Measurements from ENCODE around the gene CHCHD3. TPM values are rescaled to one million over a fixed set of nuclear protein-coding genes. Genes with fewer than 3 reads are reported as not detected.
"Not testable (repeated sequence)": the region's sequence is repeated elsewhere in the genome, so short reads cannot be mapped to it uniquely, and the experiment has no call there.

CHCHD3 gene
- polyA plus RNA-seq, 3 donors, result 30.5 to 56.7 (median 48.8) TPM

DNA sequence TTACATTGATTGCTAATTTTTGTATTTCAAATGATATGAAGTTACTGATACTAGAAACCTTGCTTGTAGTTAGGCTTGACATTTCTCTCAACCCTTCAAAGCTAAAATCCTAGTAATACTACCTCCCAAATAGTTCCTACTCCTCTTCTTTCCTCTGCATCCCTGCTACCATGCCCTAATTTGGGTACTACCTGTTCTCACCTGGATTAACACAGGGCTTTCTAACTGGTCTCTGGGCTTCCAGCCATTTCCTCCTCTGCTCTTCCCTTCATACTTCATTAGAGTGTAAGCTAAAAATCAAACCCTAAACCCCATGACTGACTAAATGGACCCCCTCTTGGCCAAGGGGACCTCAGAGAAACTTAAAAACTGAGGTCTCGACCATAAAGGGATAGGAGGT lies 112.4 kb downstream of the CHCHD3 start:
- Histone ChIP-seq H3K27ac (ENCODE audit: low read depth in 1 of 2, low read length in 2 of 2) (no peak overlapping the region), H4K20me1 (ENCODE audit: insufficient read depth, low read length) (no peaks in the 10 kb centered on the region)
- H3K4me3 Mint-ChIP-seq, result no peak overlapping the region

DNA sequence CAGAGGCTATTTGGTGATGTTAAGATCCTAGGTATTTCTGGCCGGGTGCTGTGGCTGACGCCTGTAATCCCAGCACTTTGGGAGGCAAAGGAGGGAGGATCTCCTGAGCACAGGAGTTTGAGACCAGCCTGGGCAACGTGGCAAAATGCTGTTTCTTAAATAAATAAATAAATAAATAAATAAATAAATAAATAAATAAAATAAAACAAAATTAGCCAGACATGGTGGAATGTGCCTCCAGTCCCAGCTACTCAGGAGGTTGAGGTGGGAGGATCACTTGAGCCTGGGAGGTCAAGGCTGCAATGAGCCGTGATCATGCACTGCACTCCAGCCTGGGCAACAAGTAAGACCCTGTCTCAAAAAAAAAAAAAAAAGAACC lies 114.4 kb downstream of the CHCHD3 start:
- WGBS (ENCODE audit: insufficient coverage), result no CpG with 5 or more reads among the region's 4 CpGs
- intact Hi-C loops (cut with micrococcal nuclease), result not testable (repeated sequence)
- H3K36me3 Mint-ChIP-seq, result peaks cover 3 to 14% of the 10 kb centered on the region in 2 donors

More for the DNA sequence above, 112.4 kb downstream of the CHCHD3 start:
- Histone ChIP-seq H3K27me3 (ENCODE audit: control insufficient read depth in 2 of 2, insufficient read depth in 2 of 2, low read length in 2 of 2) (no peaks in the 10 kb centered on the region), H3K36me3 (replicated peaks in 1 of 2; ENCODE audit: control insufficient read depth in 1 of 2, insufficient read depth in 2 of 2, low read length in 2 of 2) (peaks cover 0 to 12% of the 10 kb centered on the region in 2 donors), H3K9me3 (replicated peaks in 1 of 2; ENCODE audit: control insufficient read depth in 1 of 2, insufficient read depth in 1 of 2, low read length in 2 of 2) (no peaks in the 10 kb centered on the region), H3K79me2 (ENCODE audit: insufficient read depth, low read length) (no peaks in the 10 kb centered on the region), H3K4me3 (replicated peaks in 1 of 3; ENCODE audit: low read depth in 2 of 3, low read length in 3 of 3) (no peak overlapping the region), H3K4me2 (replicated peaks; ENCODE audit: extremely low read depth, low read length, poor library complexity, severe bottlenecking) (no peak overlapping the region), H2AFZ (ENCODE audit: insufficient read depth, low read depth, low read length, poor library complexity, severe bottlenecking) (no peak overlapping the region), H3K9ac (ENCODE audit: insufficient read depth, low read length, poor library complexity, severe bottlenecking) (no peak overlapping the region), H3K4me1 (ENCODE audit: control insufficient read depth in 1 of 2, insufficient read depth in 2 of 2, low read length in 2 of 2) (peaks cover 6 to 8% of the 10 kb centered on the region in 2 donors)
- H3K36me3 Mint-ChIP-seq, result peaks cover 11 to 28% of the 10 kb centered on the region in 2 donors
- peak overlapping the region in 1 of 7 donors; percentile 69 for H3K27ac Mint-ChIP-seq
- WGBS (ENCODE audit: insufficient coverage), result no CpG with 5 or more reads among the region's 1 CpG
- TF ChIP-seq, protein P1, sequence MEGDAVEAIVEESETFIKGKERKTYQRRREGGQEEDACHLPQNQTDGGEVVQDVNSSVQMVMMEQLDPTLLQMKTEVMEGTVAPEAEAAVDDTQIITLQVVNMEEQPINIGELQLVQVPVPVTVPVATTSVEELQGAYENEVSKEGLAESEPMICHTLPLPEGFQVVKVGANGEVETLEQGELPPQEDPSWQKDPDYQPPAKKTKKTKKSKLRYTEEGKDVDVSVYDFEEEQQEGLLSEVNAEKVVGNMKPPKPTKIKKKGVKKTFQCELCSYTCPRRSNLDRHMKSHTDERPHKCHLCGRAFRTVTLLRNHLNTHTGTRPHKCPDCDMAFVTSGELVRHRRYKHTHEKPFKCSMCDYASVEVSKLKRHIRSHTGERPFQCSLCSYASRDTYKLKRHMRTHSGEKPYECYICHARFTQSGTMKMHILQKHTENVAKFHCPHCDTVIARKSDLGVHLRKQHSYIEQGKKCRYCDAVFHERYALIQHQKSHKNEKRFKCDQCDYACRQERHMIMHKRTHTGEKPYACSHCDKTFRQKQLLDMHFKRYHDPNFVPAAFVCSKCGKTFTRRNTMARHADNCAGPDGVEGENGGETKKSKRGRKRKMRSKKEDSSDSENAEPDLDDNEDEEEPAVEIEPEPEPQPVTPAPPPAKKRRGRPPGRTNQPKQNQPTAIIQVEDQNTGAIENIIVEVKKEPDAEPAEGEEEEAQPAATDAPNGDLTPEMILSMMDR (IDR thresholded peaks at IDR 0.05), result no peak
- DNase-seq, result no peak
- peaks cover 31% of the 10 kb centered on the region for H3K4me1 Mint-ChIP-seq
- intact Hi-C loops (cut with micrococcal nuclease), result no loop called here
- no peaks in the 10 kb centered on the region for H3K9me3 Mint-ChIP-seq
- peaks cover 0 to under 1% (median 0%) of the 10 kb centered on the region in 3 donors for H3K27me3 Mint-ChIP-seq (ENCODE audit: low read depth in 3 of 3)

More for the DNA sequence above, 114.4 kb downstream of the CHCHD3 start:
- not testable (repeated sequence) for H3K4me3 ChIP-seq (replicated peaks in 1 of 3; ENCODE audit: low read depth in 2 of 3, low read length in 3 of 3); H3K27ac ChIP-seq (ENCODE audit: low read depth in 1 of 2, low read length in 2 of 2); H3K27ac Mint-ChIP-seq; H3K9ac ChIP-seq (ENCODE audit: insufficient read depth, low read length, poor library complexity, severe bottlenecking); H3K9me3 ChIP-seq (replicated peaks in 1 of 2; ENCODE audit: control insufficient read depth in 1 of 2, insufficient read depth in 1 of 2, low read length in 2 of 2); H2AFZ ChIP-seq (ENCODE audit: insufficient read depth, low read depth, low read length, poor library complexity, severe bottlenecking); H3K79me2 ChIP-seq (ENCODE audit: insufficient read depth, low read length); H3K9me3 Mint-ChIP-seq; H3K36me3 ChIP-seq (replicated peaks in 1 of 2; ENCODE audit: control insufficient read depth in 1 of 2, insufficient read depth in 2 of 2, low read length in 2 of 2); H3K27me3 Mint-ChIP-seq (ENCODE audit: low read depth in 3 of 3); H4K20me1 ChIP-seq (ENCODE audit: insufficient read depth, low read length); DNase-seq; H3K27me3 ChIP-seq (ENCODE audit: control insufficient read depth in 2 of 2, insufficient read depth in 2 of 2, low read length in 2 of 2); H3K4me3 Mint-ChIP-seq; H3K4me1 ChIP-seq (ENCODE audit: control insufficient read depth in 1 of 2, insufficient read depth in 2 of 2, low read length in 2 of 2); H3K4me2 ChIP-seq (replicated peaks; ENCODE audit: extremely low read depth, low read length, poor library complexity, severe bottlenecking)
- peaks cover 35% of the 10 kb centered on the region for H3K4me1 Mint-ChIP-seq
